SU-DHL-6 (cell line): ENCODE results near the gene SIDT2.

Experiments
- EZH2phosphoT487 ChIP-seq: fragments of 200-600 bp; sonication (generic), shearing (Covaris generic); conservative IDR thresholded peaks from 2 replicates; pipeline ENCODE4 v1.6.1; 2018; ENCODE audit warnings: mild to moderate bottlenecking, antibody characterized with exemption, low read length, moderate library complexity, mixed read lengths
- TF ChIP-seq, protein P1 (sequence below): fragments of 200-600 bp; sonication (generic); IDR thresholded peaks from one replicate; pipeline ENCODE4 v1.5.1; 2017; ENCODE audit warnings: antibody characterized with exemption, mild to moderate bottlenecking, low read length, moderate library complexity; ENCODE audit not compliant: insufficient read depth, poor library complexity, severe bottlenecking

DNA sequence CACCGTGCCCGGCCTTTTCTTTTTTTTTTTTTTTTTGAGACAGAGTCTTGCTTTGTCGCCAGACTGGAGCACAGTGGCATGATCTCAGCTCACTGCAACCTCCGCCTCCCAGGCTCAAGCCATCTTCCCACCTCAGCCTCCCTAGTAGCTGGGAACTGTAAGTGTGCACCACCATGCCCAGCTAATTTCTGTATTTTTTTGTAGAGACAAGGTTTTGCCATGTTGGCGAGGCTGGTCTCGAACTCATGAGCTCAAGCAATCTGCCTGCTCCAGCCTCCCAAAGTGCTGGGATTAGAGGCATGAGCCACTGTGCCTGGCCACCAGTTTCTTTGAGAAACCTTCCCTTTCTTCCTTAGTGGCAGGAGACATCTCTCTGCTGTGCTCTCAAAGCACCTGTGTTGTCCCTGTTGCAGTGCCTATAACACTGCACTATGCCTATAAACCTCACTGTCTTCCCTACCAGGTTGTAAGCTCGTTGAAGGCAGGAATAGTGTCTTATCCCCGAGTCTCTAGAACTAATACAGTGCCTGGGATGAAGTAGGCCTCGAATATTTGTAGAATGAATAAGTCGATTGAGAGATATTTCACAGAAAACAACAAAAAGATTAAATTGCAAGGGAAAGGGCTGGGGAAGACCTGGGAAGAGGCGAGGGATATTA lies 34.3 kb downstream of the SIDT2 start:
- TF ChIP-seq, protein P1, sequence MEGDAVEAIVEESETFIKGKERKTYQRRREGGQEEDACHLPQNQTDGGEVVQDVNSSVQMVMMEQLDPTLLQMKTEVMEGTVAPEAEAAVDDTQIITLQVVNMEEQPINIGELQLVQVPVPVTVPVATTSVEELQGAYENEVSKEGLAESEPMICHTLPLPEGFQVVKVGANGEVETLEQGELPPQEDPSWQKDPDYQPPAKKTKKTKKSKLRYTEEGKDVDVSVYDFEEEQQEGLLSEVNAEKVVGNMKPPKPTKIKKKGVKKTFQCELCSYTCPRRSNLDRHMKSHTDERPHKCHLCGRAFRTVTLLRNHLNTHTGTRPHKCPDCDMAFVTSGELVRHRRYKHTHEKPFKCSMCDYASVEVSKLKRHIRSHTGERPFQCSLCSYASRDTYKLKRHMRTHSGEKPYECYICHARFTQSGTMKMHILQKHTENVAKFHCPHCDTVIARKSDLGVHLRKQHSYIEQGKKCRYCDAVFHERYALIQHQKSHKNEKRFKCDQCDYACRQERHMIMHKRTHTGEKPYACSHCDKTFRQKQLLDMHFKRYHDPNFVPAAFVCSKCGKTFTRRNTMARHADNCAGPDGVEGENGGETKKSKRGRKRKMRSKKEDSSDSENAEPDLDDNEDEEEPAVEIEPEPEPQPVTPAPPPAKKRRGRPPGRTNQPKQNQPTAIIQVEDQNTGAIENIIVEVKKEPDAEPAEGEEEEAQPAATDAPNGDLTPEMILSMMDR, result no peak
- TF ChIP-seq EZH2phosphoT487, result no peak
